Activated CD4-positive, alpha-beta T cell treated with anti-CD3 and anti-CD28 coated beads for 4 hours (primary cell): ENCODE data around the gene TPD52L1.
"Not testable (repeated sequence)": the region's sequence is repeated elsewhere in the genome, so short reads cannot be mapped to it uniquely, and the experiment has no call there.

Experiments
- DNase-seq, 2 donors: peaks; one replicate each; pipeline ENCODE4 v3.0.0-alpha.2; 2020

The TPD52L1 gene

DNA sequence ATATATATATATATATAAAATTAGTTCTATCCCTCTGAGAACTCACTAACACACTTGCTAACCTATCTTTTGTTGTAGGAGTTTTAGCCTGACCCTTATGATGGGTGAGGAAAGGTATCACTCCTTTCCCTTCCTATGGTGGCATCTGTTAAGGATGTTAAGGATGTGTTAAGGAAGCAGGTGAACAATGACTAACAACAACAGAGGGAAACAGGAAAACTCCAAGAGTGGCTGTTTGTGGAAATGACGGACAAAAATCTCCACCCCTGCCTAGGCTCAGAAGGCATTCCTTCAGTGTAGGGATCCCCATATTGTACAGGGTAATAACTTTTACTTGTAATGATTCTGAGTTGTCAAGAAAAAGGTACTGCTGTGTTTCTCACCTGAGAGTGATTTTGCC lies 8.8 kb upstream of the TPD52L1 start:
- no peak for DNase-seq

DNA sequence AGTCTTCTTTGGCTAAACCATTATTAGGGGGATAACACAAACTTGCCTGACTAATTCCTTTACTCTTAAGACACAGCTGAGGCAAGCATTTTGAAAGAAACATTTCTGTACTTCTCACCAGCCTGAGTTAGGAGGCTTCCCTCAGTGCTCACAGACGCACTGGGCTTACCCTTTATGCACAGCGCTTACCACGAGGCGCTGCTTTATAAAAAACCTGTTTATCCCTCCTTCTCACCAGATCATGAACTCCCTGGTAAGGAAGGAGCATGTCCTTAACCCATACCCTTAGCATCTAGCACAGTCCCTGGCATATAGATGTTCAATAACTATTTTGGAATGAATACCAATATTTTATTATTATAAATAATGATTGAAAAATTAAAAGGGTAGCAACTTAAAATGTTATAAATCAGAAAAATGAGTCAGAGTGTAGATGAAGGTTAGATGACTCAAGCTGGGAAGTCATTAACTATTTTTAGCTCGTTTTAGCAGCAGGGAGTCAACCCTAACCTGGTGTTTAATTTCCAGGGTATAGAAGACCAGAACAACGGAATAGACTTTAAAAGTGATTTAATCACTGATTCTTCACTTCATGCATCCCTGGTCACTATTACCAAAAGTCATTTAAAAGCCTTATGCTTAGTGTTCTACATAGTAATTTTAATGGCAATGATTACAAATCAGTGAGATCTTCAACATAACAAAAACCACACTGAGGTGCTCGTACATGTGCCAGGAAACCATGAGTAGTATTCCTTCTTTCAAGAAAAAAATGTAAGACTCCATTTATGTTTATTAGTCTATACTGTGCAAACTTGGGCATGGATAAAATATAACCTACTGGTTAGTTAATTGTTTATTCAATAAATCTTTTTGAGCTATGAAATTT lies 4.1 kb upstream of the TPD52L1 start:
- no peak for DNase-seq

DNA sequence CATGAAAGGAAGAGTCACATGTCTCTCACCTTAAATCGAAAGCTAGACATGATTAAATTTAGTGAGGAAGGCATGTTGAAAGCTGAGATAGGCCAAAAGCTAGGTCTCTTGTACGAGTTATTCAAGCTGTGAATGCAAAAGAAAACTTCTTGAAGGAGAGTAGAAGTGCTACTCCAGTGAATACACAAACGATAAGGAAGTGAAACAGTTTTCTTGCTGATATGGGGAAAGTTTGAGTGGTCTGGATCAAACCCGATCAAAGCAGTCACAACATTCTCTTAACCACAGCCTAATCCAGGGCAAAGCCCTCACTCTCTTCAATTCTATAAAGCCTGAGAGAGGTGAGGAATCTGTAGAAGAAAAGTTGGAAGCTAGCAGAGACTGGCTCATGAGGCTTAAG lies 1.9 kb upstream of the TPD52L1 start:
- no peak for DNase-seq

DNA sequence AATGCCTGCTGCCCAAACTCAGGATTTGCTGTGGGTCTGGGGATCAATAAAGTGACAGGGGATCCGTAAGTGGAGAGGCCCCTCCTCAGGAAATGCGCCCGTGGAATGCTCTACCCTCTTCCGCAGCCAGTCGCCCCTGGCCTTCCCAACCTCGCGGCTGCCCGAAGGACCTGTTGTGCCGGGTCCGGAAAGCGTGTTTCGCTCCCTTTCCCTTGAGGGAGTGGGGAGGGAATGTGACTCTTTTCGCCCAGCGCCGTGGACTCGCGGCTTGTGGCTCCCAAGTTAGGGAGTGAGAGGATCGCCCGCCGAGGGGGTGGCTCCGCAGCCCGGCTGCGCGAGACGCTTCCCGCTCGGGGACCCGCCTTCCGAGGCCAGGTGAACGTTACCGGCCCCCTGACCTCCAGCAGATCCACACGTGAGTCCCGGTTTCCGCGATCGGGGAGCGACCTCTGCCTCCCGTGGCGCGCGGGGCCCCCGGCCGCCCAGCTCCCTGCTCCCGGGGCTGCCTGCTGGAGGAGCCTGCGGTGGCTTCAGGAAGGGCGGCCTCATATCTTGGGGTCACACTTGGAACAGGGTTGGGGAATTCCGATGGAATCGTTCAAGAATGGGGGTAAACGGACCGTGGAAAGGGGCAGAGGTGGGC lies 666 bp downstream of the TPD52L1 start:
- no peak for DNase-seq

GRCh38 chr6:125154761-125155135 lies 1.2 kb downstream of the TPD52L1 start:
- DNase-seq = peak; percentile 14 to 29

- DNase-seq = no peak
These were observed 1.8 kb downstream of the TPD52L1 start for GRCh38 chr6:125155344-125155743.

DNA sequence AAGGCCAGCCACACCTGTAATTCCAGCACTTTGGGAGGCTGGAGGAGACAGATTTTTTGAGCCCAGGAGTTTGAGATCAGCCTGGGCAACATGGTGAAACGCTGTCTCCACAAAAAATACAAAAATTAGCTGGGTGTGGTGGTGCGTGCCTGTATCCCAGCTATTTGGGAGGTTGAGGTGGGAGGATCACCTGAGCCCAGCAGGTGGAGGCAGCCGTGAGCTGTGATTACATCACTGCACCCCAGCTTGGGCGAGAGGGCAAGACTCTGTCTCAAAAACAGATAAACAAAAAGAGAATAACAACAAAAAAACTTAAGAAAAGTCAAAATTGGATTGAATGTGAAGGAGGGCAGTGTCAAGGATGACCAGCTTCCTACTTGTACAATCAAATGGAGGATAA lies 2.9 kb downstream of the TPD52L1 start:
- no peak for DNase-seq

- DNase-seq = no peak
These were observed 3.7 kb downstream of the TPD52L1 start for GRCh38 chr6:125157280-125157679.

GRCh38 chr6:125157725-125158124 lies 4.2 kb downstream of the TPD52L1 start:
- no peak for DNase-seq

DNA sequence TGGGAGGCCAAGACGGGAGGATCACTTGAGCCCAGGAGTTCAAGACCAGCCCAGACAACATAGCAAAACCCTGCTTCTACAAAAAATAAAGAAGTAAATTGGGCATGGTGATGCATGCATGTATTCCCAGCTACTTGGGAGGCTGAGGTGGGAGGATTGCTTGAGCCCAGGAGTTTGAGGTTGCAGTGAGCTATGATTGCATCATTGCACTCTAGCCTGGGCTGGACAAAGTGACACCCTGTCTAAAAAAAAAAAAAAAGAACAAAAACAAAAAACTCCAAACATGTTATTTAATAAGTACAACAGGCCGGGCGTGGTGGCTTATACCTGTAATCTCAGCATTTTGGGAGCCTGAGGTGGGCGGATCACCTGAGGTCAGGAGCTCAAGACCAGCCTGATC lies 9.8 kb downstream of the TPD52L1 start:
- not testable (repeated sequence) for DNase-seq

DNA sequence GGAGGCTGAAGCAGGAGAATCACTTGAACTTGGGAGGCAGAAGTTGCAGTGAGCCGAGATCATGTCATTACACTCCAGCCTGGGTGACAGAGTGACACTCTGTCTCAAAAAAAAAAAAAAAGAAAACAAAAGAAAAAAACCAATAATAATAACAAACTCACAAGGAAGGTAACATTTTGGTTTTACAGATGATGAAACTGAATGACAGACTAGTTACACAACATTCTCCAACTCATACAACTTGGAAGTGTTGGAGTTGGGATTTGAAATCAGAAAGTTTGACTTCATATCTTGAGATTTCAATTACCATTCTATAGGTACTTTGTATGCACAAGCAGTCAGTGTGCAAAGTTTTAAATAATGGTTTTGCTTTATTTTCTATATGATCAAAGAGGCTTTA lies 10.2 kb downstream of the TPD52L1 start:
- DNase-seq = no peak

GRCh38 chr6:125164696-125165095 lies 11.1 kb downstream of the TPD52L1 start:
- no peak for DNase-seq

GRCh38 chr6:125165256-125165655 lies 11.7 kb downstream of the TPD52L1 start:
- no peak for DNase-seq

DNA sequence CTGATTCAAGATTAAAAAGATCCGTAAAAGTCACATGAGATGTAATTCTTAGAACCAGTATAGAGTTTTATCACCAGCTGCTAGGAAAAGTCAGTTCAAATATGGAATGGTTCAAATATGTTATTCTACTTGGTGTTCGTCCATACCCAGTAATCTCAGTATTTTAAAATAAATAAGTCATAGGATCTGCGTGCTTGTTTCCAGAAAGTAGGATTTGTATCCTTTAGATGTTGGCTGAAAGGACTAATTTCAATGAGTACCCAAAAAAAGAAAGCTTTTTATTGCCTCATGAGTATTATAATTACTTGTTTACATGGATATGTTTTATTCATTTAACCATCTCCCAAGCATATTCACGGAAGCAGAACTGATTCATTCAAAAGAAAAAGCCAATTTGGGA lies 12.2 kb downstream of the TPD52L1 start:
- no peak for DNase-seq

DNA sequence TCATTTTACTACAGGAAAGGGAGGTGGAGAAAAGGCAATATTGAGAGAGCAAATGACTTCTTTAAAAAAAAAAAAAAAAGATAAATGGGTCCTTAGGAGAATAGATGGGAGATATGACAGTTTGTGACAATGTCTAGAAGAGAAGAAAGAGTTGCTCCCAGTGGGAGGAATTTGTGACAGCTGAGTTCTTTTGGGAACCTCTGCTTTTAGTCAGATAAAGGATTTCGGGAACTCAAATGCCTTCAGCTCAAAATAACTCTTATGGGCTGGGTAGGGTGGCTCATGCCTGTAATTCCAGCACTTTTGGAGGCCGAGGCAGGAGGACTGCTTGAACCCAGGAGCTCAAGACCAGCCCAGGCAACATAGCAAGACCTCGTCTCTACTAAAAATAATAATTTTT lies 13.1 kb downstream of the TPD52L1 start:
- no peak for DNase-seq

DNA sequence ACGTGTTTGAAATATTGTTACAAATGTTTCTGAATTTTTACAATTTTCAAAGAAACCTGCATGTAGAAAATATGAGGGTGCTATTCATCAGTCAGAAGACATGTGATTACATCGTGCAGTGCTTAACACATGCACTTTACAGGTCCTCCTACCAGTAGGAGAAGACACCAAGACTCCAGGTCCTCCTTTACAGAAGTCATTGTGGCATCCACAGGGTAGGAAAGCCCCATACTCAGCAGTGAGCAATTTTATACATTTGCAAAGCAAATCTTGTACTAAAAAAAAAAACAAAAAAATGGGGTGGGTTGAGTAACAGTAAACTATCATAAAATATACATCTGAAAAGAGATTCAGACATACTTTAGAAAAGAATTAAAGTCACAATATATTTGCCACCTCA lies 14.0 kb downstream of the TPD52L1 start:
- no peak for DNase-seq

DNA sequence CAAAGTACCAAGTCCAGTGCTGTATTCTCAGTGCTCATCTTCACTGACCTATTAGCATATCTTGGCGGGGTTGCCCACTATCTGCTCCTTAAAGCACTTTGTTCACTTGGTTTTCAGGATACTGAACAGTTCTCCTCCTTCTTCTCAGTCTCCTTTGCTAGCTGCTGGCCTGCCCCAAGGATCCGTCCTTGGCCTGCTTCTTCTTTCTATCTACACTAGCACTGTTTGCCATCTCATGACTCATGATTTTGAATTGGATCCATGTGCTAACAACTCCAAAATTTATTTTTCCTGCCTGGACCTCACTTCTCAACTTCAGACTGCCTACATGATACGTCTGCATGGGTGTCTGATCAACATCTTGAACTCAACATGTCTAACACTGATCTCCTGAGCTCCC lies 15.5 kb downstream of the TPD52L1 start:
- DNase-seq = no peak

GRCh38 chr6:125169522-125169921 lies 15.9 kb downstream of the TPD52L1 start:
- no peak for DNase-seq

DNA sequence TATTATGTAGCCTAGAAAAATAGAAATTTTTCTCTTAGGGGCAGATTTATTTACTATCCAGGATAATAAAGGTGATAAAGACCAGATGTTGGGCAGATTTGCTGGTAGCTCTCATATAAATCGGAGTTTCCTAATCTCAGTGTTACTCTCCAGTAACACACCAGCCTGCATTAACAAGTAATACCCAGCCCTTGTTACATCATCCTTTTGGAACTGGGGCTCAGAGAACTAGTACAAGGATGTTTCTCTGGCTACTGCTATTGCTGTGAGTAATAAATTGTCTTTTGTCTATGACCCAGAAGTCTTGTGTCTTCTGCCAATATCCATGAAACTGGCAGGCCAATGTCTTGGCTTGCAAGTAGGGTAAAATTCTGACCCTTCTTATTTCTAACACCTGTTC lies 16.8 kb downstream of the TPD52L1 start:
- no peak for DNase-seq

DNA sequence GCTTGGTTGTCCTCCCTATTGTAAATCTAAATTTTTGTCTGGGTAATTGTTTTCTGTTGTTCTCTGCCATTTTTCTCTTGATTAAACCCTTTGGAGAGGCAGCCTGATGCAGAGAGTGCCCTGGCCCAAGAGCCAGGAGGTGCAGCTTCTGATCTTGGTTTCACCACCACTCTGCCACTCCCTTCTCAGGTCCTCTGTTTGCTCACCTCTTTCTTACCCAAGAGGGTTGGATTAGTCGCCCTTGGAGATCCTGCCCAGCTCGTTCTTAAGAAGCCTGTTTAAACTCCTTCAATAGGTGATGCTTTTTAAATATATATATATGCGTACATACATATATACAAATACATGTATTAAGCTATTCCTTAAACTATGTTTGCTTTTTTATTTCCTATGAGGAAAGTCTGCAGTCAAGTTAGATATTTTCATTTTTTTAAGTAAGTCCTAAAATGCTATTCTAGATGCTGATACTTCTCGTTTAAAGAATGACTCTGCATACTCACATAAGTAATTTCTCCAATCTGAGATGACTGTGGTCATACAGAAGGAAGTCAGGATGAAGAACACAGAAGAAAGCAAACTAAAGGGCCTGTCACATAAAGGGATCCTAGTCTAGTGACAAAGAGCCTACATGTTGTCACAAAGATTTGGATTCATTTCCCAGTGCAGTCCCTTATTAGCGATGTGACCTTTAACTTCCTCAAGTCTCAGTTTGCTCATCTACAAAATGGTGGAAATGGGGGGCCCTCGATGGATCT lies 19.9 kb downstream of the TPD52L1 start:
- DNase-seq = no peak

DNA sequence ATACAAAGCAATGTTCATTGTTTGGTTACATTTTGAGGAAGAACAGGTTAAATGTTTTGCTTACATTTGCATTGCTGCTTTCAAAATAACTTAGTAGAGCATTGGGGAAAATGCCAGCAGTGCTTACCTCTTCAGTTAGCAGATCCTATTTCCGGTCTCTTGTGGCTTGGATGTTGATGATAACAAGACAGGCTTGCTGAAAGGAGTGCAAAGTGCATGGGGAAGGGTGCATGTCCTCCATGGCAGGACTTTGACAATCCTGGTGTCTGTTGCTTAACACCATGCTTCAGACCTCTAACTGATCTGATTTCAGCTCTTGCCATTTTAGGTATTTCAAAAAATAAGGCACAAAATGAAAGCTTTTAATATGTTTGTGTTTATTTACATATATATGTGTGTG lies 21.1 kb downstream of the TPD52L1 start:
- no peak for DNase-seq

DNA sequence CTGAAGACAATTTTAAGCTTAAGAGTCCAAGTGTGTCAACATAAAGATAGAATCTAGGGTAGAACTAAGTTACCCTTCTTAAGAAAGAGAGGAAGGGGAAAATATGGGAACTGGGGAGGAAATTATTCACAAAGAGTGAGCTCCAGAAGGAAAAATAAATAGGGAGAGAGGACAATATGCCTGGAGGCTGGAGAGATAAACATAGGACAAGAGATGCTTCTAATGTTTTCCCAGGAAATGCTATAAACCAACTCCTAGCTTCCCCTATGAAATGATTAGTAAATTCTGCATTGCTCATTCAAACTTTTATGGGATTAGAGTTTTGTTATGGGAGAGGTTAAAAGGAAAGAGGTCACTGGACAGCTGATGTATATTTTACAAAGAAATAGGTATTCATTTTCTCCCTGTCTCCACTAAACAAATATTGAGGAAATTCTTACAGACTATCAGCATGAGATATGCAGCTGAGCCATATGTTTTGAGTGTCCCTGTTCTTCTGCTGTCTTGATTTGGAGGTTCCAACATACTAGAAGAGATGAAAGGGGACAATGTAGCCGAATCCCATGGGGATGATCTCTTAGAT lies 22.0 kb downstream of the TPD52L1 start:
- DNase-seq = no peak

DNA sequence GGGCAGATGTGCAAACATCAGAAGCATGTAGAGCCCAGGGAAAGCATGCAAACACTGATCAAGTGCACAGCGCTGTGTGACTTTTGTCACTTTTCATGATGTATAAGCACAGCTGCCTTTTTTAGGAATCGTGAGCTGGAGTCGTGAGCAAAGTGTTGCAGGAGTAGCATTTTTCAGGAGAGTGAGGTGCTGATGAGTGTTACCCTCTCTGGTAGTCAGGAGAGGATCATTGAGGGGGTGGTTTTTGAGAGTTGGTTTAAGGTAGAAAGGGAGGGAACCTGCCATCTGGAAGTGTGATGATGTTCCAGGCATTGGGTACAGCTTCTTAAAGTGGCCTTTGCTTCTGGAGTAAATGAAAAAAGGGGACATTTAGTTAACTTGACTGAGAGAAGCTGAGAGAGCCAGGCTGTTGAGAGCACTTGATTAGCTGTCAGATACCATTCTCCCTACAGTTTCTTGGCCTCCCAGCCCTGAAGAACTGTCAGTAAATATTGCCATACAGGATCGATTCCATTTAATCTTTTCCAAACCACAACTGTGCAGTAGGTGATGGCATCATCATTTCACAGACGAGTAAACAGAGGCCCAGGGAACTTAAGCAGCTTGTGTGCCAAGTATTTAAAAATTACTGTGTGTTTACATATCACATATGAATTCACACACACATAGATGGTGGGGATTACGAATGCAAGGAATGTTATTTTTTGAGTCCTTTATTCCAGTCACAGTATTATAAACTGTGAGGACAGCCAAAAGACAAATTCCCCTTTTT lies 28.9 kb downstream of the TPD52L1 start:
- DNase-seq = no peak
